GM19372 (cell line): Measurements from ENCODE around the gene PHACTR1.
"Not testable (repeated sequence)": the region's sequence is repeated elsewhere in the genome, so short reads cannot be mapped to it uniquely, and the experiment has no call there.

Source experiments
- ATAC-seq: cut with Tn5 transposase; IDR thresholded peaks from one replicate; pipeline ENCODE4 v1.9.1; 2021; ENCODE audit warnings: mild to moderate bottlenecking, low read depth, moderate library complexity; ENCODE audit not compliant: unreplicated experiment

The PHACTR1 gene

DNA sequence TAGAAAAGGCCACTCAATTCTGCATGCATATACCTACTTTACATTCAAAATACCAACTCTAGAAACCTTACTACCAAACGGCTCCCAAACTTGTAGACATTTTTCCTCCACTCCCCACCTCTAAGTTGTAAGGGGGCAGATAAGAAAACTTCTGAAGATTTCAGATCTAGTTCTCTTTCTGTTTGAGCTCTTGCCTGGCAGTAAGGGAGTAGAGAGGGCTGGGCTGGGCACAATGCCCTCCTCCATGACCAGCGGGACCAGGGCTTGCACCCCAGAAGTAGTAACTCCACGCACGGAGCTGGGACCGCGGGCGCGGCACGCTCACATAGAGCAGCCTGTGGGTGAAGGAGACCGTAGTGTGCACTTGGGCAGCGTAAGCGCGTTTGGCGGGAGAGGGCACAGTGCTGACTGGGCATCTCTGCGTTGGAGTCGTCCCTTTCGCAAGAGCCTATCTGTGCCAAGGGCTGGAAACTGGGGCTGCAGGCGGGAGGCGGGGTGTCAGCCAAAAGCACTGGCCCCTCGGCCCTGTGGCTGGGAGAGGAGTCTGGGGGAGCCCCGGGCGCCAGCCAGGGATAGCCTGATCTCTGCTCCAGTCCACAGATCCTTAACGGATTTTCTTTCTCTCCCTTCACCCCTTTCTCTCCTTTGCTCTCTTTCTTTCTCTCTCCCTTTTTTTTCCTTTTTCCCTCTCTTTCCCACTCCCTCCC is 32.4 kb downstream of the PHACTR1 start:
- ATAC-seq, result no peak

DNA sequence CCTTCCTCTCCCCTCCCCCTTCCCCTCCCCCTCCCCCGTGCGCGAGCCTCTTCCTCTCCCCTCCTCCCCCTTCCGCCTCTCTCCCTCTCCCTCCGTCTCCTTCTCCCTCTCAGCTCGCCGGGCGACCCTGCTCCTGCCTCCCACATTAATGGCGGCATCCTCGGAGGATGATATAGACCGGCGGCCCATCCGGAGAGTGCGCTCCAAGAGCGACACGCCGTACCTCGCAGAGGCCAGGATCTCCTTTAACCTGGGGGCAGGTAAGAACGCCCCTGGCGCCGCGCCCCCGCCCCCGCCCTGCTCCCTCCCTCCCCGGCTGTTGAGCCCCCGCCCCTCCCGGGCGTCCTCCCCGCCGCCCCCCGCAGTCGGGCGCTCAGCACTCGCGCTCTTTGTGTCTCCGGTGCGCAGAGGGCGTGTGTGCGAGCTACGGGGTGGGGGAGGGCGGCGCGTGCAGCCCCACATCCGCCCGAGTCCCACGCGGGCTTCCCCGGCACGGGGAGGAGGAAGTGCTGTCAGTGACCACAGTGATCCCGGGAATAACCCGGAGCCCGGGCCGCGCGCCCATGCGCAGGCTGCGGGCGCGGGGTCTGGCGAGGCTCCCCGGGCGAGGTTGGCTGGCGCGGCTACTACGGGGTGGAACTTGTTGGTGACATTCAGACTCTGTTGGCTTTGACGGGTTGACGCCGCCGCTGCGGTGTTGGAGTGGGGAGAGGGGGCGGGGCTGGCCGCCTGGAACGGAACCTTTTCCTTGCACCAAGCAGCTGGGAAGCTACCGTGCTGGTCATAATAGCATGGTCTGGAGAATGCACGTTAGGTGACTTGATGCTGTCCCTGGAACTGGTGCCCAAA is 33.2 kb downstream of the PHACTR1 start:
- ATAC-seq, result no peak

DNA sequence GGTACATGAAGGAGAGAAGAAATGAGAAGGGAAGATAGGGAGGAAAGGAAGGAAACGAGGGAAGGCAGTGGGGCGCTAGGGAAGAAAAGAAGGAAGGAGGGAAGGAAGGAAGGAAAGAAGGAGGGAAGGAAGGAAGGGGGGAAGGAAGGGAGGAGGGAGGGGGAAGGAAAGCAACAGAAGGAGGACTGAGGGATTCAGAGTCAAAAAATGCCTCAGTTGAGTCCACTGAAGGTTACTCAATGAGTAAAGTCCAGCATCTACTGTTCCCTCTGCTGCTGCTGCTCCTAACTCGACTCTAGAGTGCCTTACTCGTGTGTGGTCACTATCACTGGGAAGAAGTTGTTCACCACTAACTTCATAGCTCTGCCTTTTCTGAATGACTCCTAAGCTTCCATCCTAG is 33.8 kb downstream of the PHACTR1 start:
- ATAC-seq, result no peak

DNA sequence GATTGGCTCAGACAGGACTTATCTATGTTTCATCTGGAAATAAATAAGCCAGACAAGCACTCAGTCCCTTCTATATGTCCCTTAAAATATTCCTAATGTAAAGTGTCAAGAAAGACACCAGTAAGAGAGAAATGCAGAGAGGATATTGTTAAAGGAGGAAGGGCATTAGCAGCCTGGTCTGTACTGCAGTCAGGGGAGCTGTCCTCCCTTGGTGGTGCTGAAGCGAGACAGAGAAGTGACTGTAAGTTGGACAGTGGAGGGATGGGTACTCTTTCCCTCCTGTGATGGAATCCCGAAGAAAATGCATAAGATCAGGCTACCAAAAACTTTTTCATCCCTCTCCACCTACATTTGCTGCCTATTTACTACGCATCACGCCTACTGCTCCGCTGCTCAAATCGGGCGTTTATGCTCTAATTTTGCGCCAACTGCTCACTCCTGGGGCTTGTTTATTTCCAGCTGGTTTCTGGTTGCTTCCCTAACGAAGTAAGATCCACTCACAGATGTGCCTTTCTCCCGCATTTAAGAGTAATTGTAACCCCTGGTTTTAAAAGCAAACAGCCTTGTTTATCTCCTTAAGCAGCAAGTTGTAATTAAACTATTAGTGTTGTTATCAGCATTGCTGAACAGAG is 35.2 kb downstream of the PHACTR1 start:
- ATAC-seq, result no peak

DNA sequence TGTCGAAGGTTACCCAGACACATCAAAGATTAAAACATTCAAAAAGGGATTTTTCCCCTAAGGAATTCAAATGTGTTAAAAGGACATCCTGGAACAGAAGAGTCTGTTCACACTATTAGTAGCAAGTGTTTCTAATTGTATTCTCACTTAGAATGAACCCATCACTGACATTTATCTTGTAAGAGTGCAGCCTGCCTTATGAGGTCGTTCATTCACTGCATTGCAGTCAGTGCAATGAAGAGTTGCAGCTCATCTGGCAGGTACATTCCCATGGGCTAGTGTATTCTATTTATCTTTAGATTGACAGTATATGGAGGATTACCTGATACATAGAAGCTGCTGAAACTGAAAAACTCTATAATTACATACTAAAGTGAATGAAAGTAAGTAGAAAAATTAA is 36.5 kb downstream of the PHACTR1 start:
- no peak for ATAC-seq

DNA sequence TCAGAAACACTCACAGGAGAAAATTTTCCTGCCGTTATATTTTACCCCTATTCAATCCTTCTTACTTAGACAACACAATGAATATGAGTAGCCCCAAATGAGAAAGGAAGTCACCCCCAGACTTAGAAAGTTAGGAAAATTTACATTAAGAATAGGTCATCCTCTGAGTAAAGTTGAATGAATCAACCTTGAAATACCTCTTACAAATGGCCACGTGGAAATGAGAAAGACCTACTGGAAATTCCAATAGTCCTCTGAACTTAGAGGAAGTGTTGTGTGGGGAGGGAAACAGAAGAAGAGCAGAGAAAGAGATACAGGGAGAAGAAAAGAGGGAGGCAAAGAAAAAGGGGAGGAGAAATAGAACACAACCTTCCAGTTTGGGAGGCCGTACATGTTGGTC is 43.7 kb downstream of the PHACTR1 start:
- no peak for ATAC-seq

DNA sequence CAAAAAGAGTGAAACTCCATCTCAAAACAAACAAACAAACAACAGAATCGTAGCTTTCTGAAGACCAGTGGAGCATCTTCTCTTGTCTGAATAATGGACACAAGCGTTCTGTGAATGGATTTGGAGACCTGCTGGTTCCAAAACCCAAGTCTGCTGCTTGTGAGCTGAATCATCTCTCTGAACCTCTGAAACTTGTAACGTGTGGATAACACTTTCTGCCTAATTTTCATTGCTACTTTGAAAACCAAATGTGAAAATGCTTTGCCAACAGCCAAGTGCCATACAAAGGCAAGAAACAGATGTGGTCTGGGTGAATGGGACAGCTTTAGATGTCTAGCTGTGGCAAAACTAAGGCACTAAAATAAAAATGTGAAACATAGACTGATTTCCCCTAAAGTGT is 44.3 kb downstream of the PHACTR1 start:
- no peak for ATAC-seq

DNA sequence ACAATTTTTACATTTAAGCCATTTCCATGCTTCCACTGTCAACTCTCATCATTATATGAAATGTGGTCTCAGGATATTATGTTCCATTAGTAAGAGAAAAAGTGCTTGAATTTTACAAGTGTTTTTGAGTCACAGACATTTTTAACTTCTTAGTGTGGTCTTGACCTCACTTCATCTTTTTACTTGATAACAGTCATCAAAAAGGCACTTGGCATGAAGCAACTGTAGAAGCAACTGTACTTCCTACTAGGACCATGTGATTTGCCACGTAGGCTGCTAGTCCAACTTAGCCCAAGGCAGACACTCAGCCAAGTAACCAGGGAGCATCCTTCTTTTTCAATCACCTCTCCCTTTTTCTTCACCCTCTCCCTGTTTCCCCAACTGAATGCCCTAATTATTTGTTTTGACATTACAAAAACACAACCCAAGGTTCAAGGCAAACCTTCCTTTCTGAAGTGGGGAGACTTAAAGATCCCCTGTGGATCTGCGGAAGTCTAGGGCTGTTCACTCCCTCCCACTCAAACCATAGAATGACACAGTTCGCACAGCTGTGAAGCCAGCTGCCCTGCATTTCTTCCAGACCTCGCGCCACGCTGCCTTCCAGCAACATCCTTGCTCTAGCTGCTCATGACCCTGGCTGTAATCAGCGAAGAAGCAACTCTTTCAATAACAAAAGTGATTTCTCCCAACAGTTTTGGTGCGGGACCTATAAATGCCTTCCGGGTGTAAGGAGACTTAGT is 45.0 kb downstream of the PHACTR1 start:
- no peak for ATAC-seq

DNA sequence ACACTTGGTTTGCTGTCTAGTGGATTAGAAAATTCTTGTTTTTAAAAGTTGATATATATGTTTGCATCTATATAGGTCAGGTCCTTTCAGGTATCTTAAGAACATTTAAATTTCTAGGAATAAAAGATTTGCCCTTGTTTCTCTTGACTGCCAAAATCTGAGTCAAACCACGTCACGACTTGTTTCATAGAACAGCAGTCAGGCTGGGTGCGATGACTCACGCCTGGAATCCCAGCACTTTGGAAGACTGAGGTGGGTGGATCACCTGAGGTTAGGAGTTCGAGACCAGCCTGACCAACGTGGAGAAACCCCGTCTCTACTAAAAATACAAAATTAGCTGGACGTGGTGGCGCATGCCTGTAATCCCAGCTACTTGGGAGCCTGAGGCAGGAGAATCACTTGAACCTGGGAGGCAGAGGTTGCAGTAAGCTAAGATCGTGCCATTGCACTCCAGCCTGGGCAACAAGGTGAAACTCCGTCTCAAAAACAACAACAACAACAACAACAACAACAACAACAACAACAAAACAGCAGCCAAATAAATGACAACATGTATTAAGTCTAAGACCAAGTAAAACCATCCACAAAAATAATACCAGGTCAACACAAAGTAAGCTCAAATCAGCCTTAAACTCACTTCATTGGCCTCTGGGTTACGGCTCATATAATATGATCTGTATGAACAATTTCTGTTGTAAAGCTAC is 46.3 kb downstream of the PHACTR1 start:
- ATAC-seq, result not testable (repeated sequence)

DNA sequence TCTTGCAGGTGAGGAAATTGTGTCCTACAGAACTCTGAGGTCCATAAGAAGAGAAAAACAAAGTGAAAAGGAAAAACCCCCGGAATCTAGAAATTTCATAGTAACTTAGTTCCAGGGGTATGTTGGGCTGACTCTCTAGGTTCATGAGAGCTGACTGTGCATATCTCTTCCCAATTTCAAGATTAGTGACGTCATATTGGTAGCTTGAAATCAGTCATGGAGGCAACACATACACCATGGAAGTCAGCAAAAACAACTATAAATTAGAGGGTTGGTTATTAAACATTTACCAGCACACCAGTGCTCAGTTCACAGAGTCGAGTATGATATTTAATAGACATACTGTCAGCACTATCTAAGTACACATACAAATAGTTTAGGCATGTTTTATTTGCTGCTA is 49.8 kb downstream of the PHACTR1 start:
- no peak for ATAC-seq

DNA sequence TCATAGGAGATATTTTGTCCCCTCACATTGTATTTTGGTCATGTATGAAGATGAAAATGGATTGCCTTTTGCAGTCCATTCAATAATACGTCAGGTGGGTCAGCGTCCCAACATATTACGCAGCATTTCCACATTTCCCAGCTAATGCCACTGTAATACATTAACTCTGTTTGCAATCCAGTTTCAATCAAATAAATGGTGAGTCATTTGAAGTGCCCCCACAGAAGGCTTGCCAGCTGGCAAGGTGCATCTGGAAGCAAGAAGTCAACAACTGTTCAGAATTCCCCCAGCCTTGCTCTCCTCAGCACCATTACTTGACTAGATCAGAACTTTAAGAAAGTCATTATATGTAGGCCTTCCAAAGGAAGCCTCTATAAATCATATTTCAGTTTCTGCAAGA is 50.4 kb downstream of the PHACTR1 start:
- ATAC-seq, result no peak

DNA sequence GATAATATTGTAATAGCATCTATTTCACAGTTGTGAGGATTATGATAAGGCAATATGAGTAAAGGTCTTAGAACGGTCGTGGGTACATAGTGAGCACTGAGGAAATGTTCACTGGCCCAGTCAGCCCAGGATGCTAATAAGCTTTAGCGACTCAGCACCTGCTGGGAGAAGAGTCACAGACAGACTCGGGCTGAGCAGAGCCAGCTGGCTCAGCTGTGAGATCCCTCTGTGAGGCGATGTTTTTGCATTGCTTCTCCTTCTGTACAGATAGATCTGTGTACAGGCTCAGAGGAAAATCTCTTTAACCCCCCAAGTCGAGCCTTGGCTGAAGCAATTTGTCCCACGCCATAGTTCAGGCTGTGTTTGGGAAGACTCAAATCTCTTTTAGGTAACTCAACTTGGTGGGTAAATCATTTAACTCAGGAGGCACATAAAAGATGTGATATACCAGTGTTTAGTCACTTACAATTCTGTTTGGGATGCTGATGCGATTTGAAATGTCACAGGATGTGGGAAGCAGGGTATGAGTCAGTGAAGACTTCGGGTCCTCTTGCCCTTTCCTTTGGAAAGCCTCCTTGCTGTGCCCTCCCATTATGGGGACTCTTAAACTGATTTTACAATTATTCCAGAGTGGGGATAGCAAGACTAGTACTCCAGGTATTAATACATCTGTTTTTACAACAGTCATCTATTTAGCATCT is 53.1 kb downstream of the PHACTR1 start:
- ATAC-seq, result no peak

DNA sequence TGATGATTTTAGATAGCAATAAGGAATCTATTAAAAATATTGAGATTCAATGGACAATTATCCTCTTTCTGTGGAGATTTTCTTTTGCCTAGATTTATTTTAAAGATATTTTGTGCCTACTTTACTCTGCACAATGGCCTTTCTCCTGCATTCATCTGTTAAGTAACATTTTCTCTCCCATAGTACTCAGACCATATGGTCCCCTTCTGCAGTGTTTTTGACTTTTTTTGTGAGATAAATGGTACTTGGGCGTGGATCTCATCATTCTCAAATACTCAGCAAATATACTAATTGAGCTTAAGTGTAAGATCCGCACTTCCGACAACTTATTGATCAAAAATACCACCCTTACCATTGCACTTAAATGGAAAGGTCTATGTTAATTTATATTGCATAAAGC is 55.8 kb downstream of the PHACTR1 start:
- no peak for ATAC-seq

DNA sequence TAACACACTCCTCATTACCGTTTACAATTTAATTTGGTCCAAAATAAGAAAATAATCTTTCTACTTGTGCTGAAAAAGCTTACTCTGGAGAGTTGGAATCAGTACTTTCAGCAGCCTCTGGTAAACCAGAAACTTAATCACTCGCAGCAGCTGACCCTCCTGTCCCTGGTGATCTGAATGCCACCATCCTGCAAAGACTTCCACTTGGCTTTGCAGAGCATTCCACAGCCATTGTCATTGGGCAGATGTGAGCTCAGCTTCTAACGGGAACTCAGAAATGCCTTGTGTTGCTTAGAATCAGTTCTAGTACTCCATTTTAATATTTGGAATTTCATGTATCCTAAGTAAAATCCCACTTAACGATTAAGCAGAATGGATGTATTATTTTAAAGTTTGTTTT is 59.7 kb downstream of the PHACTR1 start:
- ATAC-seq, result no peak

DNA sequence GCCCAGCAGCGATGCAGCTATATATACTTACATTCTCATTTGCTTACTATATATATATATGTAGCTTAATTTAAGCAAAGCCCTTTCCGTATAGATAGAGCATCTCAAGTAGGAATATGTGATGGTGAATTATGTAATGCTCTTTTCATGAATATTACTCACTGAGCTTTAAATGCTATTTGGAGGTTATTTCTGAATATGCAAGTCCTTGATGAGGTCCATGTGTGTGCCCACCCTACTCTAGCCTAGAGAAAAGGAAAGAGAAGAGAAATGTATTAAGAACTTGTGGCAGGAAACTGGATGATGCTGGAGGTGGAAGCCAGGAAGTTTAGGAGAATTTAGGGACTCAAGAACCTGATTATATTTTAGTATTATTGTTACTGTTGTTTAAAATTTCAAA is 63.2 kb downstream of the PHACTR1 start:
- no peak for ATAC-seq

DNA sequence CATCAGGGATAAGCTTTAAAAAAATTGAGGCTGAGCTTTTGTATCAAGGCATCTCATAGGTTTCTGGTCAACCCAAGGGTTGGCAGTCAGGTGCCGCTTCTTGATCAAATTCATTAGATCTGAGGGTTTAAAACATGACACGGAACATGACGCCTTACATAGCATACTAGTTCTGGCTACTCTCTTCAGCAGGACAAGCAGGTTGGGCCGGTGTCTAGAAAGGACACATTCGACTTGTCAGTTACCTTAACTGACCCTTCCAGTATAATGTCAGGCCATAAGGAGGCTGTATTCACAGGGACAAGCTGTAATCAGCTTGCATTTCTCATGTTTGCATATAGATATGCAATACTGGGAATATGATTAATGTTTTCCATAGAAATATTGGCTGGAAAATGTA is 65.6 kb downstream of the PHACTR1 start:
- no peak for ATAC-seq

DNA sequence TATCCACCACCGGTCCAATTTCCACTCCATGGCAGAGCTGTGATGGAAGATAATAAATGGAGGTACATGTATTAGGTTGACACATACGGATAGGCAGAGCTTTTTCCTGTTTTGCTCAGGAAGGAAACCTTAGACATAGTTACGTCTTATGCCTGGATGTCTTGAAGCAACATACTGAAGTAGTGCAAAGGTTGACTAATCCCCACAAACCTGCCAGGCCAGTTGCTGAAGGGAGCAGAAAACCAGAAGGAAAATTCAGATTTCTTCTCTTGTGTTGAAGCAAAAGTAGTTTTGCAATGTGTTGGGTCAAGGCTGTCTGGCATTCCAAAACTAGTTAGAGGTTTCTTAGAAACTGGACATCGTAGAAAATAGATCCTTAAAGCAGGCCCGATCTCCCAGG is 68.7 kb downstream of the PHACTR1 start:
- no peak for ATAC-seq

DNA sequence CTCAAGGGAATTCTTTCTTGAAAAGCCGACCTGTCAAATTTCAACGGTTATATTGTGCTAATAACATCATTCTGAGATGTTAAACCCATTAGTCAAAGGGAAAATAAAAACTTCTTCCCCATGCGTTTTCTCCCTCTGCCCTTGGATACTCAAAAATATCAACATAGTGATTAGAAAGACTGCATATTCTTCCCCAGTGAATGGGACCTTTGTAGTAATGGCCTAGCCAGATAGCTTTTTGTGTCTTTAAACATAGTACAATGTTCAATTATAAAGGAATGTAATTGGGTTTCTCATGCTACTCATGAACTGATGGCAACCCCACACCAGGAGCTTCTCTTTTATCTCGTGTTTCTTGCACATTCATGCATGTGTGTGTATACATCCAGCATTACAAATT is 69.4 kb downstream of the PHACTR1 start:
- ATAC-seq, result no peak

DNA sequence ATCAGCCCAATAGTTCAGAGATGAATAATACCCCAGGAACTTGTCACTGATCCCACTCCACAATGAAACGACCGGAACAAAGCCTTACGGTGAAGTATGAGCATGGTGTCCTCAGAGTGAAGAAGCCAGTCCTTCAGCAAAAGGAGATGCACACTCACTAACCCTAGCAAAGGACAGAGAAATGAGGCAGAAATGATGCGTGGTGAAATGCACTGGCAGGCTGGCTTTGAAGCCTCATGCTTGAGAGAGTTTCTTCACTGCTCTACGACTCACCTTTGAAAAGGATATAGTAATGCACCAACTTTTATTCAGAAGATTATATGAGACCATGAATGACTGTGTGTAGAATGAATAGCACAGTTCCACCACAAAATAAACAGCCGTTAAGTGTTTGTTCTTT is 74.8 kb downstream of the PHACTR1 start:
- no peak for ATAC-seq

DNA sequence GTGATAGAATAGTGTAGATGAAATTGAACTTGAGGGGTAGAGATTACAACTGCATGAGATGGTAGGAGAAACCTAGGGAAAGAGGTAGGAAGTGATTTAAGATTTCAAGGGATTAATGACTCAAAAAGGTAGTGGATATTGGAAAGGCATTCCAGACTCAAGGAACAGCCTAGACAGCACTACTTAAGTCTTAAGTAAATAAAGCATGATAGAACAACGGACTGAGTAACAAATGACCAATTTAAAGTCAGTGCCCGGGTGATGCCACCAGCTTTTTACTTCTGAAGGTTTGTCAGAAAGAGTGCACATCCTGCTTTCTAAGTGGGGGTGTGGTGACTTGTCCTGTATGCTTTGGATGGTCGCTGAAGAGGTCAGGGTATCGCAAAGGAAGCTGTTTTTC is 81.8 kb downstream of the PHACTR1 start:
- no peak for ATAC-seq
